Activated CD4-positive, CD25-positive, alpha-beta regulatory T cell (primary cell): ENCODE data around the gene AHNAK.
"Not testable (repeated sequence)": the region's sequence is repeated elsewhere in the genome, so short reads cannot be mapped to it uniquely, and the experiment has no call there.

Experiments
- DNase-seq, 4 experiments: peaks; one replicate each; lab custom pipeline; 2025; lab: John Stamatoyannopoulos, UW

Gene AHNAK

DNA sequence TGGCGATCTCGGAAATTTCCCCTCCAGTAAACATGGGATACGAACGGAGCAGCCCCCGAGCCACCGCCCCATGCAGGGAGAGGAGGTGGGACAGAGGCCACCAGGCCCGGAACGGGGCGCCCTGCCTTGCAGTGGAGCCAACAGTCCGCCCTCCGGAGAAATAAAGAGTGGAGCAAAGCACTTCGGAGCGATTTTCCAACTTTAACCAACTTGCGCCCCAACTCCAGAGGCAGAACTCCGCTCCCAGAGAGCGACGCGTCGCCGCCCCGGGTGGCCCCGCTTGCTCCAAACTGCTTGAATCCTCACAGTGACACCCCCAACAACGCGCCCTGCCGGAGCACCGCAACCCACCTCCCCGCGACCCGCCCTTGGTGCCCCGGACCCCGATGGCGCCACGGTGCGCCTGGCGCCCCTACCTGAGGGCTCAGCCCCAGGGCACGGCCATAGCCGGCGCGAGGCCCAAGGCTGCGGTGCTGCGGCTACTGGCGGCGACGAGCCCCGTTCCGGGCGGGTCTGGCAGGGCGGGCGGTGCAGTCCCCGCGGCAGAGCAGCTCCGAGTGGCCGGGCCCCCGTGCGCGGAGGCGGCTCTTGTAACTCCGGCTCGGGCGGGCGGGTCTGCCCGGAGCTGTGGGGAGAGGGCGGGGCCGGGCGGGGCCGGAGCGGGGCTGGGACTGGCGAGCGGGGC, at the start of gene AHNAK:
AHNAK (minus strand) TSS at position 563 of the 685 bp plus-strand sequence. CDS start 10,708 bp downstream, outside the sequence.
- DNase-seq, result peak in 3 of 4 experiments; percentile 33 to 61 (median 54)

- DNase-seq, result no peak
These were observed 48.5 kb upstream of the AHNAK start for GRCh38 chr11:62595124-62595523.

GRCh38 chr11:62593434-62594044, 46.9 kb upstream of the AHNAK start:
- DNase-seq, result peak; percentile 26 to 64 (median 56)

GRCh38 chr11:62592989-62593421, 46.4 kb upstream of the AHNAK start:
- DNase-seq, result no peak

GRCh38 chr11:62592146-62592815, 45.7 kb upstream of the AHNAK start:
- no peak for DNase-seq

- peak; percentile 85 to 90 (median 89) for DNase-seq
These were observed 45.0 kb upstream of the AHNAK start, which contains the start of gene TUT1 for GRCh38 chr11:62591448-62592145. TUT1 (minus strand) TSS chr11:62591523; CDS start chr11:62591485, 38 bp downstream.

GRCh38 chr11:62588966-62589637, 42.5 kb upstream of the AHNAK start:
- DNase-seq, result no peak

DNA sequence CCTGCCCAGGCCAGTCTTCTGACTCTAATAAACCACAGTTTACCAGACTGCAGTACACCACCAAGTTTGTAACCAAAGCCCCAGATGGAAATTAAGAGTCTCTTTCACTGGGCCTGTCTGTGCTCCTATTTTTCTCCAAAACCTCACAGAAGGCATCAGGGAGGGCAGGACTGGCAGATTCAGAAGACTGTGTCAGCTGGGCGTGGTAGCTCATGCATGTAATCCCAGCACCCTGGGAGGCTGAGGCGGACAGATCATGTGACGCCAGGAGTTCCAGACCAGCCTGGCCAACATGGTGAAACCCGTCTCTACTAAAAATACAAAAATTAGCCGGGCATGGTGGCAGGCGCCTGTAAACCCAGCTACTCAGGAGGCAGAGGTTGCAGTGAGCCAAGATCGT, 38.8 kb upstream of the AHNAK start:
- not testable (repeated sequence) for DNase-seq

GRCh38 chr11:62581735-62582134, 35.1 kb upstream of the AHNAK start:
- DNase-seq, result not testable (repeated sequence)

- no peak for DNase-seq
These were observed 34.5 kb upstream of the AHNAK start for GRCh38 chr11:62580959-62581715.

DNA sequence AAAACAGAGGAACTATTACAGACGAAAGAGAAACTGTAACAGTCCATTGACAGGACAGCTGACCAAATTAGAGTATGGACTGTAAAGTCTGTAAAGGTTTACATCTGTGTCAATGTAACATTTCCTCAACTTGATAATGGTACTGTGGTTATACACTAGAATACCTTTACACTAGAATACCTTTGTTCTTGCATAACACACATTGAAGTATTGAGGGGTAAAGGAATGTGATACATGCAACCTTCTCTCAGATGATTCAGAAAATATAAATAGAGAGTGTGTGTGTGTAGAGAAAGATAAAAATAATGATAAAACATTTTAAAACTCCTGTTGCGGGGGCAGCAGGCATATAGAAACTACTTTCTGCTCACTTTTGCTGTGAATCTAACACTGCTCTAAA, 32.6 kb upstream of the AHNAK start:
- no peak for DNase-seq

DNA sequence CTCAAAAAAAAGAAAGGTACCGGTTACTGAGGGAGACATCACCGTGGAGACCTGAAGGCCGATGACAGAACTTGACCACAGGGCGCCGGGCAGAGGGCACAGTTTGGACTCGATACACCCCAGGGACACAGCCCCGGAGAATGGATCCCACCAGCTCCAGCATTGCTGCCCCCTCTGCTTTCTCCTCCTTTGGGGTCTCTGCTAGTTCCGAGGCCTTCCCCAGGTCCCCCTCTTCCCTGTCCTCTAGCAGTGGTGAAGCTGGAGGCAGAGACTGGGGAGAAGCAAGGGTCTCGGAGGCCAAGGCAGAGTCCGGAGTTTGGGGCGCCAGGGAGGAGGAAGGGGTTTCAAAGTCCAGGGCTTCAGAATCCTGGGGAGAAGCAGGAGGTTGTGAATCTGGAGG, 31.9 kb upstream of the AHNAK start:
- no peak for DNase-seq

DNA sequence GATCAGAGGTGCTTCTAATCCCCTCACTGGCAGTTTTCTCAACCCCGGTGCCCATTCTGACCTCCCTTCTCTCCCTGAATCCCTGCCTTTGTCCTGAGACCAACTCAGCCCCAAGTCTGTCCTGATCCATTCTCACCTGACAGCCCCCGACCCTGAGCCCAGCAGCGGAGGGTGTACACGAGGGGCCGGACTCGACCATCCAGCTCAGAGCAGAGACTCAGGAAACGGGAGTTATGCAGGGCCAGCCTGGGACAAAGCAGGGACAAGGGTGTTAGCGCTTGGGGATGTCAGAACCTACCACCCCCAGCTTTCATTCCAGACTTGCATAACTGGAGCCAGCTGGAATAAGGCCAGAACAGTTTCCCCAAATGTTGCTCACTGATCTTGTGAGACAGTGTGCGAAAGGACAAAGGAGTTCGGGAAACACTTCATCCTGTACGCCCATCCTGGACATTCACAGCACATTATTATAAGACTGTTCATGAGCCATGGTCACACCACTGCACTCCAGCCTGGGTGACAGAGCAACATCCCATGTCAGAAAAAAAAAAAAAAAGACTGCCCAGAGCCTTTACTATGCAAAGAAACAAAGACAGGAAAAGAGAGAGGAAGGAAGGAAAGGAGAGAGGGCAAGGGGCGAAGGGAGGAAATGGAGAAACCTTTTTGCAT, 30.6 kb upstream of the AHNAK start:
- DNase-seq, result no peak

DNA sequence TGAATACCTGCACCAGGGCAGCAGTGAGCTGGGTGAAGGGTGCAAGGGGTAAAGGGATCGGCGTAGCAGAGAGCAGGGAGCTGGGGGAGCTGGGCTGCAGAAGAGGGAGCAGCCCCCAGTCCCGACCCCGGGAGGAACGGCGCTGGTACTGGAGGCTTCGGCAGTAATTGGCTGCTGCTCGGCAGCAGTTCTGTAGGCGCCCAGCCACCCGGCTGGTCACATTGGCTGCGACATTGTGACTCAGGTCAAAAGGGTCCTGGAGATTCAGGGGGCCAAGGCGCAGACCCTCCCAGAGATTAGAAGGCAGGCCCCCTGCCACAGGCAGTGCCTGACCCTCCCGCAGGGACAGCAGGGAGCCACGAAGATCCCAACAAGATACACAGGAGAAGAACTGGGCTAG, 29.2 kb upstream of the AHNAK start:
- no peak for DNase-seq

GRCh38 chr11:62575156-62575555, 28.6 kb upstream of the AHNAK start:
- no peak for DNase-seq

- DNase-seq, result no peak
These were observed 27.9 kb upstream of the AHNAK start for GRCh38 chr11:62574363-62575071.

- DNase-seq, result peak; percentile 89 to 96 (median 93)
These were observed 27.2 kb upstream of the AHNAK start, which contains the start of gene EEF1G for GRCh38 chr11:62573592-62574362. EEF1G (minus strand) TSS chr11:62573891; CDS start chr11:62573842, 49 bp downstream.

GRCh38 chr11:62573006-62573591, 26.5 kb upstream of the AHNAK start:
- DNase-seq, result no peak
